GM12873 (cell line): Measurements from ENCODE around the gene TSR3.

Source experiments
- CTCF ChIP-seq: IDR thresholded peaks from 2 replicates; pipeline ENCODE4 v1.5.1; 2012; ENCODE audit warnings: low read depth, mild to moderate bottlenecking, moderate library complexity, low read length, control low read depth; ENCODE audit not compliant: insufficient read depth; ENCODE audit errors: missing control alignments

TSR3 gene

GRCh38 chr16:1351582-1352362 is at the start of gene TSR3, which contains the start of gene GNPTG:
Gene TSR3, minus strand, starts transcription at chr16:1351878. Its CDS starts 74 bp downstream, at chr16:1351804.
Gene GNPTG, plus strand, starts transcription at chr16:1351931. Its CDS starts 35 bp downstream, at chr16:1351966.
- TF ChIP-seq CTCF = no peak

DNA sequence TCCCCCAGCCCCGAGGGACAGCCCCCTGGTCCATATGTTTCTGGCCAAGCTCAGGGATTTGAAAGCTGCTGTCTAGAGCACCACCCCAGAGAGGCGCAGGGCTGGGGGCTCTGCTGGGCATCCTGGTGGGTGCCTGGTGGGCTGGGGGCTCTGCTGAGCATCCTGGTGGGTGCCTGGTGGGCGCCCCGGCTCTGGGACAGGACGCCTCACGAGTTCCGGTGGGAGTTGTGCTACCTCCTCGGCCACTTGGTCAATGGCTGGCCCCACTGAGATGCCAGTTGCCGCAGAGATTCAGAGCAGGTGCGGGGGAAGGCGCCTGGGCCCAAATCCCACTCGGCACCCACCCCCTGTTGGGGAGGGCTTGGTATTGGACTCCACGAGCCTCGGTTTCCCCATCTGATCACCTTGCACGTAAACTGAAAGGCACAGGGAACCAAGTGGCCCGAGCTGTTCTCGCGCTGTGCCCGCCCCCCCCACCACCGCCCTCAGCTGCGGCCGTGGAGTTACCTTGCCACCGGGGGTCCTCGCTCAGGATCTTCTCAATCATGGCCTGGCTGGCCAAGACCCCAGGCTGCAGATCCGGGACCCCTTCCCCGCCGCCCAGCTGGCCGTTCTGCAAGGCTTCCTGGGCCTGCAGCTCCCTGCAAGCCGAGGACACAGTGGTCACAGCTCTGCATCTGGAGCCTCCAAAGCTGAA is 49.5 kb upstream of the TSR3 start:
- no peak for TF ChIP-seq CTCF

- no peak for TF ChIP-seq CTCF
Measured at GRCh38 chr16:1398826-1399581, 47.3 kb upstream of the TSR3 start.

DNA sequence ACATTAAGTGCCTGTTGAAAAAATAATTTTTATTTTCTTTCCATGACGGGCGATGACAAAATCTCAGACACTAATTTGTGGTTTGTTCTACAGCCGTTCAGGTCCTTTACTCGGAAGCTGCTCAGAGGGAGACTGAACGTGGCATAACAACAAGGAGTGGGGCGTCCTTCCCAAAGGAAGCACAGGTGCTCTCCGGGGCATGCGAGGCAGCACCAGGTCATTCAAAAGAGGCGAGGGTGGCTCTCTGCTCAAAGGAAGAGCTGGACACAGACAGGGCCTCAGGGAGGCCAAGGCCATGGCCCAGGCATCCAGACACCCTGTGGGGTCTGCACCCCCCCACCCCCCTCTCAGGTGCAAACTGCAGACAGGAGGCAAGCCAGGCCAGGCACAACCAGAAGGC is 46.7 kb upstream of the TSR3 start:
- no peak for TF ChIP-seq CTCF

GRCh38 chr16:1397779-1398178 is 46.1 kb upstream of the TSR3 start:
- no peak for TF ChIP-seq CTCF

DNA sequence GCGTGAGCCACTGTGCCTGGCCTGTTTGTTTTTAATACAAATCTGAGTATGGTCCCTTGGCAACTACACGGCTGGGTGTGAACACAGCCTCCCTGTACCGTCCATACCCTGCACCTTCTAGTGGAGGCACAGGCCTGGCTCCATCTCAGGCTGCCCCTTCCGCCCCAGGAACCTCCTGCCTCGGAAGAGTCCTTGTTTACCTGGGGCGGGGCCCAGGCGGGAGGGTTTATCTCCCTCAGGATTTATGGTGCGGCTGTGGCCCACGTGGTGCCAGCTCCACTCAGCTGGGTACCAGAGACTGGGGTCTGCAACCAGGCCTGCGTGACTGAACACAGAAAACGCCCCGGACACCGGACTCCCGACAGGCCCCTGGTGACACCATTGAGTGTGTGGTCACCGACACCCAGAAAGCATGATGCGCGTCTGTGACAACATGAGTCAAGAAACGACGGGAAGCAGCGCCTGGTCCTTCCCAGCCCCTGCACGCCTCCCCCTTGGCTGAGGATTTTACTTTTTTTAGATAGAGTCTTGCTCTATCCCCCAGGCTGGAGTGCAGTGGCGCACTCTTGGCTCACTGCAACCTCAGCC is 43.9 kb upstream of the TSR3 start:
- TF ChIP-seq CTCF = no peak

DNA sequence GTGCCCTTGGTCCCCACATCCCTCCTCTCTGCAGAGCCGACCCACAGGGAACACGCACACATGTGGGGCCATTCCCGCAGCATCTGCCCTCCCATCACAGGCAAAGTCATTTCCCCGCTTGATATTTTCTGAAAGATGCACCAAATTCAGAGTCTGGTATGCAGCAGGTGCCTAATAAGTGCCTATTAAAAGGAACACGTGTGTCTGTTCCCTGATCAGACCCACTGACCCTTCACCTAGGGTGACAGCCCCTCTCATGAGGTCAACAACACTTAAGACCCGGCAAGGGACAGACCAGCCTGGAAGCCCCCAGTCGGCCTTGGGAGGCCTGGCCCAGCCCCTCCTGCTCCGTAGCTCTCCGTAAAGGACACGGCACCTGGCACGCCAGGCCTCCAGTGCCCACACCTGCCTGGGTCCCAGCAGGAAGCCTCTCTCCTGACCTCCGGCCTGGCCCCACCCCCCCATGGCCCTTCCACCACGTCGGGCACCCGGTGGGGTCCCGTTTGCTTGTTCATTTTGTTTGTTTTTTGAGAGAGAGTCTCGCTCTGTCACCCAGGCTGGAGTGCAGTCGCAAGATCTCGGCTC is 42.8 kb upstream of the TSR3 start:
- no peak for TF ChIP-seq CTCF
